K562 (cell line): ENCODE results near the gene EEA1. TPM values are rescaled to one million over a fixed set of nuclear protein-coding genes. Genes with fewer than 3 reads are reported as not detected.
A peak's percentile ranks its signal among the peaks of the same experiment; 100 is the strongest.

Source experiments
- ATAC-seq: fragments of 200-7000 bp; cut with Tn5 transposase; 3 replicates; pipeline ENCODE4 v1.9.1; 2020; ENCODE audit warnings: moderate library complexity
- BruUV-seq: library from RNA; stranded (reverse); fragments of 400-500 nt; replicated peaks from 2 replicates; lab custom pipeline; 2021; lab: Mats Ljungman, UMichigan
- CTCF ChIA-PET: fragments of 300-600 bp; formaldehyde crosslinking; extraction: SDS; loops from one replicate; lab custom pipeline; 2021; ENCODE audit warnings: low intra/inter-chr PET ratio; lab: Yijun Ruan, JAX
- POLR2A ChIA-PET: fragments of 300-600, 350-650 bp; sonication (Branson Sonifier 250); formaldehyde crosslinking; extraction: SDS; loops from one replicate; lab custom pipeline; 2021; ENCODE audit warnings: antibody characterized with exemption, inconsistent platforms; lab: Yijun Ruan, JAX
- DNase-seq, 4 experiments: peaks; one replicate each; pipeline versions ENCODE4 v3.0.0 to v3.0.0-alpha.2; 2011 to 2018; ENCODE audit warnings: low spot score in 3 of 4, mixed read lengths in 3 of 4; ENCODE audit errors: extremely low read depth in 1 of 4
- FAIRE-seq: peaks from 2 replicates; lab custom pipeline; 2011; peaks lifted over from hg19 to GRCh38; lab: Jason Lieb, UNC
- H2AFZ ChIP-seq: 2 replicates; pipeline ENCODE4 v1.6.0; 2011; ENCODE audit warnings: low read depth, low read length, control low read depth, inconsistent platforms
- H3K27ac ChIP-seq: fragments of 200-600 bp; 3 replicates; pipeline ENCODE4 v1.8.0; 2011; ENCODE audit warnings: low read depth, mild to moderate bottlenecking, control low read depth, inconsistent platforms, low read length, moderate library complexity, mixed read lengths; ENCODE audit errors: extremely low read depth
- H3K27me3 ChIP-seq, 2 experiments: fragments of 300-600 bp in 1 of 2; 2 replicates in 1 of 2; 3 replicates in 1 of 2; pipeline versions ENCODE4 v1.6.0 to v1.8.0; 2011; ENCODE audit warnings: inconsistent platforms in 2 of 2, low read length in 2 of 2, mild to moderate bottlenecking in 1 of 2, mixed read lengths in 1 of 2, moderate library complexity in 1 of 2; ENCODE audit not compliant: control insufficient read depth in 2 of 2, insufficient read depth in 2 of 2
- H3K36me3 ChIP-seq: fragments of 300-600 bp; 3 replicates; pipeline ENCODE4 v1.8.0; 2011; ENCODE audit warnings: mild to moderate bottlenecking, low read length, inconsistent platforms; ENCODE audit not compliant: control insufficient read depth, insufficient read depth
- H3K4me1 ChIP-seq, 2 experiments: fragments of 200-600 bp in 1 of 2; replicated peaks in 1 of 2; 2 replicates in 1 of 2; 3 replicates in 1 of 2; pipeline versions ENCODE4 v1.5.1 to v1.8.0; 2011; ENCODE audit warnings: inconsistent platforms in 2 of 2, low read length in 2 of 2, mild to moderate bottlenecking in 1 of 2, mixed read lengths in 1 of 2, moderate library complexity in 1 of 2; ENCODE audit not compliant: control insufficient read depth in 2 of 2, insufficient read depth in 2 of 2
- H3K4me2 ChIP-seq: 2 replicates; pipeline ENCODE4 v1.6.1; 2011; ENCODE audit warnings: low read length, control low read depth, inconsistent platforms, mixed read lengths; ENCODE audit not compliant: insufficient read depth
- H3K4me3 ChIP-seq: fragments of 200-600 bp; sonication (generic), shearing (Covaris generic); 2 replicates; pipeline ENCODE4 v1.5.1; 2016; ENCODE audit warnings: control low read depth, inconsistent platforms
- H3K79me2 ChIP-seq: fragments of 200-600 bp; 3 replicates; pipeline ENCODE4 v1.8.0; 2011; ENCODE audit warnings: low read length, inconsistent platforms; ENCODE audit not compliant: control insufficient read depth, insufficient read depth
- H3K9ac ChIP-seq, 2 experiments: 2 replicates each; pipeline versions ENCODE4 v1.6.0 to v1.6.1; 2011; ENCODE audit warnings: low read depth in 2 of 2, low read length in 2 of 2, control low read depth in 1 of 2, inconsistent platforms in 1 of 2, mild to moderate bottlenecking in 1 of 2, mixed read lengths in 1 of 2; ENCODE audit not compliant: insufficient read depth in 1 of 2
- H3K9me1 ChIP-seq: one replicate; pipeline ENCODE4 v1.6.0; 2011; ENCODE audit warnings: inconsistent platforms, mild to moderate bottlenecking, low read length, moderate library complexity; ENCODE audit not compliant: control insufficient read depth, insufficient read depth
- H3K9me3 ChIP-seq: replicated peaks from 2 replicates; pipeline ENCODE4 v1.5.1; 2011; ENCODE audit warnings: low read depth, low read length, inconsistent platforms; ENCODE audit not compliant: control insufficient read depth, insufficient read depth
- H4K20me1 ChIP-seq: replicated peaks from 2 replicates; pipeline ENCODE4 v1.6.1; 2011; ENCODE audit warnings: low read length, inconsistent platforms, mixed read lengths; ENCODE audit not compliant: control insufficient read depth, insufficient read depth
- ELF1 ChIP-seq: fragments of 200-800 bp; sonication (Bioruptor generic); IDR thresholded peaks from 2 replicates; pipeline ENCODE4 v1.6.1; 2016; ENCODE audit warnings: missing genetic modification characterization, missing compliant biosample characterization
- ELF2 ChIP-seq: fragments of 250-450 bp; sonication (Bioruptor Pico); IDR thresholded peaks from 2 replicates; pipeline ENCODE4 v1.5.0; 2021; ENCODE audit warnings: mild to moderate bottlenecking
- FOXP1 ChIP-seq: sonication (generic); formaldehyde crosslinking; IDR thresholded peaks from 2 replicates; pipeline ENCODE4 v1.8.0; 2022; ENCODE audit warnings: mild to moderate bottlenecking, missing genetic modification reagents
- MTA3 ChIP-seq: fragments of 450-650 bp; formaldehyde crosslinking; IDR thresholded peaks from 2 replicates; pipeline ENCODE4 v1.6.1; 2017; ENCODE audit warnings: mild to moderate bottlenecking, borderline replicate concordance
- NBN ChIP-seq: fragments of 450-650 bp; IDR thresholded peaks from 2 replicates; pipeline ENCODE4 v1.6.1; 2016; ENCODE audit warnings: low read depth, mild to moderate bottlenecking
- NCOA2 ChIP-seq, 2 experiments: fragments of 450-650 bp; IDR thresholded peaks; 2 replicates each; pipeline ENCODE4 v1.6.1; 2018; ENCODE audit warnings: mild to moderate bottlenecking in 2 of 2, moderate library complexity in 1 of 2; ENCODE audit not compliant: partially characterized antibody in 2 of 2
- ZC3H4 ChIP-seq: sonication (generic); formaldehyde crosslinking; IDR thresholded peaks from 2 replicates; pipeline ENCODE4 v1.9.0; 2021; ENCODE audit warnings: missing genetic modification reagents, borderline replicate concordance
- ZNF146 ChIP-seq: IDR thresholded peaks from one replicate; pipeline ENCODE4 v1.6.1; 2018; ENCODE audit warnings: missing compliant biosample characterization; ENCODE audit not compliant: unreplicated experiment
- ZNF75A ChIP-seq: fragments of 450-650 bp; formaldehyde crosslinking; IDR thresholded peaks from 2 replicates; pipeline ENCODE4 v1.4.0; 2020; ENCODE audit warnings: mild to moderate bottlenecking
- ZNF780A ChIP-seq: fragments of 250-450 bp; sonication (Bioruptor Pico); IDR thresholded peaks from 2 replicates; pipeline ENCODE4 v1.5.0; 2021; ENCODE audit warnings: mild to moderate bottlenecking
- WGBS: fragments of 100-300 bp; shearing (Covaris generic); methylation state at CpG from one replicate; pipeline ENCODE4 v1.1.6; 2016; ENCODE audit warnings: low coverage, mixed read lengths; ENCODE audit not compliant: insufficient coverage; ENCODE audit errors: missing lambda C conversion rate; 5-methylcytosine and 5-hydroxymethylcytosine counted together
- in situ Hi-C: fragments of 300-500 bp; cut with MboI; formaldehyde crosslinking; loops from 4 replicates; pipeline ENCODE4 v1.15.0; 2018; ENCODE audit warnings: inconsistent platforms, mixed read lengths
- intact Hi-C: fragments of 100-400 bp; cut with micrococcal nuclease; formaldehyde crosslinking; loops from 2 replicates; pipeline ENCODE4 v1.14.2; 2022
- polyA plus RNA-seq, 8 experiments: library from polyadenylated mRNA; depleted of rRNA in 4 of 8; stranded (reverse) in 5 of 8; unstranded in 3 of 8; fragments of >200 nt; fragmentation: Nextera tagmentation in 2 of 8; fragmentation: Illumina TruSeq in 1 of 8; extraction: Ambion mirVana in 2 of 8; extraction: Trizol in 1 of 8; gene quantifications; 2 replicates each; pipeline versions ENCODE4 v1.2.1 to v1.2.3, GENCODE V29; 2011 to 2014; ENCODE audit warnings: inconsistent platforms in 1 of 8, missing spikeins in 1 of 8
- total RNA-seq, 7 experiments: library from RNA; depleted of rRNA in 6 of 7; stranded (reverse); fragments of >200 nt in 6 of 7; fragmentation: Illumina TruSeq in 2 of 7; extraction: Trizol in 2 of 7; gene quantifications; 2 replicates each; pipeline versions ENCODE4 v1.2.1 to v1.2.3, GENCODE V29; 2011 to 2021; ENCODE audit warnings: low replicate concordance in 1 of 7
- TF ChIP-seq, protein P1 (sequence below): fragments of 250-450 bp; sonication (Bioruptor Pico); IDR thresholded peaks from 2 replicates; pipeline ENCODE4 v1.8.0; 2022; ENCODE audit warnings: moderate library complexity, mild to moderate bottlenecking, inconsistent platforms
- TF ChIP-seq, protein P2 (sequence below): fragments of 450-650 bp; IDR thresholded peaks from 2 replicates; pipeline ENCODE4 v1.6.1; 2016; ENCODE audit warnings: low read depth, mild to moderate bottlenecking, moderate library complexity

The EEA1 gene
- total and polyA plus RNA-seq, 9 of the 15 experiments (the other 6 are each of a cell fraction or from before 2014, with no cell fraction given), result 3.5 to 17.1 (median 7.5) TPM

DNA sequence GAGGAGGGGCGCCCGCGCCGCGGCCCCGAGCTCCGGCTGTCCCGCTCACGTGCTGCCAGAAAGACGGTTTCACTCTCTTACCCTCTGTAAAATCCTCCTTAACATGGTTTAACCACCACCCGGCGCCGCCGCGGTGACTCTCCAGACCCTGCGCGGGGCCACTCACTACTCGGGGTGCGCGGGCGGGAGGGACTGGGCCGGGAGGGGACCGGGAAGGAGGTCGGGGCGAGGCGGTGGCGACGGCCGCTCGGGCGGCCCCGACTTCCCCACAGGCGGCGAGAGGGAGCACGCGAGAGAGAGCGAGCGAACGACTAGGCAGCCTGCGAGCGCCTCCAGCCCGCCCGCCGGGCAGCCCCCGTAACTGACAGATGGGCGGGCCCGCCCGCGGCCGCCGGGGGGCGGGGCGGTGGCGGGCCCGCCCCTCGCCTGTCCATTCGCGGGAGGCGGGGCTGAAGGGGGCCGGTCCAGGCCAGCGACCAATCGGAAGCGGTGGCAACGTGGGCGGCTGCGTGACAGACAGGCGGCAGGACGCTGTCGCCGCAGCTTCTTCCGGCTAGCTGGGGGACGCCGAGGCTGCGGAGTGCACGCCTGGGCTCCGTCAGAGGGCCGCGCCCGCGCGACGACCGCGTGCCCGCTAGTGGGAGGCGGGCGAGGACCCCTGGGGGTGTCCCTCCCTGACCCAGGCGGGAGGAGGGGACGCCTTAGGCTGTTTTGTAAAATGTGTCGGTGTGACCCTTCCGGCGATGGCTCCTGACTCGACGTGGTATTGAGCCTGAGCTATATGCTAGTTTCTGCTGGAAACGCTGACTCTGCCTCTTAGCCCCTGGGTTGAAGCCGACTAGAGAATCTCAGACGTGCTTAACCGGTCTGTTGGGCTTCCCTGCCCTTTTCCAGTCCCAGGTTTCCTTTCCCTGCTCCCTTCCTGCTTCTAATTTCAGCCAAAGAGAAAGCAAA, at the start of gene EEA1 (continued):
- TF ChIP-seq ZNF780A (no peak), ELF1 (tag) (peak; percentile 91), ELF2 (CRISPR knock-in tag) (peak; percentile 92), NCOA2 (IDR thresholded peaks at IDR 0.05; ENCODE audit: partially characterized antibody in 2 of 2) (no peak), ZC3H4 (CRISPR knock-in tag) (no peak)
- TF ChIP-seq, all 486 proteins: peak for 171

DNA sequence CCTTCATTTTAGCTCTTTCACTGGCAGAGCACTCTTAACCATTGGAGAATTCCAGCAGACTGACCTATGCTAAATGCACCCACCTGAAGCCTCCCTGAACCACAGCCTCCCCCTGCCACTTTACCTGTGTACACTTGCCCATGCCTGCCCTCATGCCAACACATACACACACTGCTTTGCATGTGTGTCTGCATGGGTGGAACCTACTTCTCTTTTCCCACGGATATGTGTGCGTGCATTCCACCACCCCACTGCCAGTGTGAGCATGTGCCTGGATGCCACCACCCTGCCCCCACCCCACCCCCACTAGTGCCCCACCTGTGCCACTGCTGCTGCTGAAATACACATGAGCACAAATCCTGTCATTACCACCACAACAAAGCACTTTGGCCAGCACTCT, 49.5 kb upstream of the EEA1 start:
- ATAC-seq (no peak), DNase-seq (no peak), FAIRE-seq (no peak)
- Histone ChIP-seq H3K79me2 (no peaks in the 10 kb centered on the region), H3K4me2 (no peak overlapping the region), H3K9me3 (no peaks in the 10 kb centered on the region), H3K4me1 (no peaks in the 10 kb centered on the region), H3K9me1 (no peaks in the 10 kb centered on the region), H3K36me3 (no peaks in the 10 kb centered on the region), H3K9ac (no peak overlapping the region), H2AFZ (no peak overlapping the region), H3K4me3 (no peak overlapping the region), H4K20me1 (no peaks in the 10 kb centered on the region), H3K27ac (no peak overlapping the region), H3K27me3 (no peaks in the 10 kb centered on the region)
- 11% methylated on average over 2 of the region's 2 CpGs for WGBS
- CTCF ChIA-PET, result no interaction called here
- in situ Hi-C loops (loop anchor here (25.0 kb wide), 1 partner anchor 434 kb away; no protein-coding TSS in a partner anchor), intact Hi-C loops (no loop called here)
- POLR2A ChIA-PET, result interaction anchor here (0.6 to 1.2 kb wide), 2 partner anchors 14 to 122 kb away, joined by 3 to 4 read pairs; no protein-coding TSS in a partner anchor
- BruUV-seq, result no TSS peak
- TF ChIP-seq, protein P1, sequence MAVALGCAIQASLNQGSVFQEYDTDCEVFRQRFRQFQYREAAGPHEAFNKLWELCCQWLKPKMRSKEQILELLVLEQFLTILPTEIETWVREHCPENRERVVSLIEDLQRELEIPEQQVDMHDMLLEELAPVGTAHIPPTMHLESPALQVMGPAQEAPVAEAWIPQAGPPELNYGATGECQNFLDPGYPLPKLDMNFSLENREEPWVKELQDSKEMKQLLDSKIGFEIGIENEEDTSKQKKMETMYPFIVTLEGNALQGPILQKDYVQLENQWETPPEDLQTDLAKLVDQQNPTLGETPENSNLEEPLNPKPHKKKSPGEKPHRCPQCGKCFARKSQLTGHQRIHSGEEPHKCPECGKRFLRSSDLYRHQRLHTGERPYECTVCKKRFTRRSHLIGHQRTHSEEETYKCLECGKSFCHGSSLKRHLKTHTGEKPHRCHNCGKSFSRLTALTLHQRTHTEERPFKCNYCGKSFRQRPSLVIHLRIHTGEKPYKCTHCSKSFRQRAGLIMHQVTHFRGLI (CRISPR knock-in tag), result no peak
- TF ChIP-seq ZNF75A (no peak), NBN (no peak), ZNF146 (CRISPR knock-in tag) (no peak), FOXP1 (CRISPR knock-in tag) (no peak), MTA3 (no peak)
- TF ChIP-seq, protein P2, sequence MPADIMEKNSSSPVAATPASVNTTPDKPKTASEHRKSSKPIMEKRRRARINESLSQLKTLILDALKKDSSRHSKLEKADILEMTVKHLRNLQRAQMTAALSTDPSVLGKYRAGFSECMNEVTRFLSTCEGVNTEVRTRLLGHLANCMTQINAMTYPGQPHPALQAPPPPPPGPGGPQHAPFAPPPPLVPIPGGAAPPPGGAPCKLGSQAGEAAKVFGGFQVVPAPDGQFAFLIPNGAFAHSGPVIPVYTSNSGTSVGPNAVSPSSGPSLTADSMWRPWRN, result no peak
